K562 (cell line): Measurements from ENCODE around the gene LYSMD1. TPM values are rescaled to one million over a fixed set of nuclear protein-coding genes. Genes with fewer than 3 reads are reported as not detected.
A peak's percentile ranks its signal among the peaks of the same experiment; 100 is the strongest.

Source experiments
- ATAC-seq: fragments of 200-7000 bp; cut with Tn5 transposase; 3 replicates; pipeline ENCODE4 v1.9.1; 2020; ENCODE audit warnings: moderate library complexity
- BruUV-seq: library from RNA; stranded (reverse); fragments of 400-500 nt; replicated peaks from 2 replicates; lab custom pipeline; 2021; lab: Mats Ljungman, UMichigan
- CTCF ChIA-PET: fragments of 300-600 bp; formaldehyde crosslinking; extraction: SDS; loops from one replicate; lab custom pipeline; 2021; ENCODE audit warnings: low intra/inter-chr PET ratio; lab: Yijun Ruan, JAX
- POLR2A ChIA-PET: fragments of 300-600, 350-650 bp; sonication (Branson Sonifier 250); formaldehyde crosslinking; extraction: SDS; loops from one replicate; lab custom pipeline; 2021; ENCODE audit warnings: antibody characterized with exemption, inconsistent platforms; lab: Yijun Ruan, JAX
- DNase-seq, 4 experiments: peaks; one replicate each; pipeline versions ENCODE4 v3.0.0 to v3.0.0-alpha.2; 2011 to 2018; ENCODE audit warnings: low spot score in 3 of 4, mixed read lengths in 3 of 4; ENCODE audit errors: extremely low read depth in 1 of 4
- FAIRE-seq: peaks from 2 replicates; lab custom pipeline; 2011; peaks lifted over from hg19 to GRCh38; lab: Jason Lieb, UNC
- H2AFZ ChIP-seq: 2 replicates; pipeline ENCODE4 v1.6.0; 2011; ENCODE audit warnings: low read depth, low read length, control low read depth, inconsistent platforms
- H3K27ac ChIP-seq: fragments of 200-600 bp; 3 replicates; pipeline ENCODE4 v1.8.0; 2011; ENCODE audit warnings: low read depth, mild to moderate bottlenecking, control low read depth, inconsistent platforms, low read length, moderate library complexity, mixed read lengths; ENCODE audit errors: extremely low read depth
- H3K27me3 ChIP-seq, 2 experiments: fragments of 300-600 bp in 1 of 2; 2 replicates in 1 of 2; 3 replicates in 1 of 2; pipeline versions ENCODE4 v1.6.0 to v1.8.0; 2011; ENCODE audit warnings: inconsistent platforms in 2 of 2, low read length in 2 of 2, mild to moderate bottlenecking in 1 of 2, mixed read lengths in 1 of 2, moderate library complexity in 1 of 2; ENCODE audit not compliant: control insufficient read depth in 2 of 2, insufficient read depth in 2 of 2
- H3K36me3 ChIP-seq: fragments of 300-600 bp; 3 replicates; pipeline ENCODE4 v1.8.0; 2011; ENCODE audit warnings: mild to moderate bottlenecking, low read length, inconsistent platforms; ENCODE audit not compliant: control insufficient read depth, insufficient read depth
- H3K4me1 ChIP-seq, 2 experiments: fragments of 200-600 bp in 1 of 2; replicated peaks in 1 of 2; 2 replicates in 1 of 2; 3 replicates in 1 of 2; pipeline versions ENCODE4 v1.5.1 to v1.8.0; 2011; ENCODE audit warnings: inconsistent platforms in 2 of 2, low read length in 2 of 2, mild to moderate bottlenecking in 1 of 2, mixed read lengths in 1 of 2, moderate library complexity in 1 of 2; ENCODE audit not compliant: control insufficient read depth in 2 of 2, insufficient read depth in 2 of 2
- H3K4me2 ChIP-seq: 2 replicates; pipeline ENCODE4 v1.6.1; 2011; ENCODE audit warnings: low read length, control low read depth, inconsistent platforms, mixed read lengths; ENCODE audit not compliant: insufficient read depth
- H3K4me3 ChIP-seq: fragments of 200-600 bp; sonication (generic), shearing (Covaris generic); 2 replicates; pipeline ENCODE4 v1.5.1; 2016; ENCODE audit warnings: control low read depth, inconsistent platforms
- H3K79me2 ChIP-seq: fragments of 200-600 bp; 3 replicates; pipeline ENCODE4 v1.8.0; 2011; ENCODE audit warnings: low read length, inconsistent platforms; ENCODE audit not compliant: control insufficient read depth, insufficient read depth
- H3K9ac ChIP-seq, 2 experiments: 2 replicates each; pipeline versions ENCODE4 v1.6.0 to v1.6.1; 2011; ENCODE audit warnings: low read depth in 2 of 2, low read length in 2 of 2, control low read depth in 1 of 2, inconsistent platforms in 1 of 2, mild to moderate bottlenecking in 1 of 2, mixed read lengths in 1 of 2; ENCODE audit not compliant: insufficient read depth in 1 of 2
- H3K9me1 ChIP-seq: one replicate; pipeline ENCODE4 v1.6.0; 2011; ENCODE audit warnings: inconsistent platforms, mild to moderate bottlenecking, low read length, moderate library complexity; ENCODE audit not compliant: control insufficient read depth, insufficient read depth
- H3K9me3 ChIP-seq: replicated peaks from 2 replicates; pipeline ENCODE4 v1.5.1; 2011; ENCODE audit warnings: low read depth, low read length, inconsistent platforms; ENCODE audit not compliant: control insufficient read depth, insufficient read depth
- H4K20me1 ChIP-seq: replicated peaks from 2 replicates; pipeline ENCODE4 v1.6.1; 2011; ENCODE audit warnings: low read length, inconsistent platforms, mixed read lengths; ENCODE audit not compliant: control insufficient read depth, insufficient read depth
- ARNT ChIP-seq, 2 experiments: fragments of 450-650 bp; IDR thresholded peaks; 2 replicates each; pipeline ENCODE4 v1.6.1; 2016; ENCODE audit warnings: mild to moderate bottlenecking in 1 of 2
- POLR2A ChIP-seq: fragments of 450-650 bp; conservative IDR thresholded peaks from 2 replicates; pipeline ENCODE4 v1.6.1; 2016
- POLR3A ChIP-seq: IDR thresholded peaks from 2 replicates; pipeline ENCODE4 v1.6.1; 2011; ENCODE audit warnings: borderline replicate concordance, mild to moderate bottlenecking, moderate library complexity; ENCODE audit not compliant: insufficient read length, insufficient read depth; ENCODE audit errors: extremely low read depth
- SMC3 ChIP-seq: conservative IDR thresholded peaks from 2 replicates; pipeline ENCODE4 v1.6.1; 2011; ENCODE audit warnings: low read depth, low read length, improper control_type of control experiment; ENCODE audit not compliant: insufficient read depth
- SP2 ChIP-seq: IDR thresholded peaks from 2 replicates; pipeline ENCODE4 v1.6.1; 2011; ENCODE audit warnings: mild to moderate bottlenecking, low read depth, low read length, moderate library complexity; ENCODE audit not compliant: poor library complexity, severe bottlenecking; ENCODE audit errors: extremely low read depth
- ZNF165 ChIP-seq: fragments of 250-450 bp; sonication (Bioruptor Pico); IDR thresholded peaks from 2 replicates; pipeline ENCODE4 v1.4.0; 2020; ENCODE audit warnings: borderline replicate concordance
- ZNF282 ChIP-seq: sonication (generic); formaldehyde crosslinking; IDR thresholded peaks from 2 replicates; pipeline ENCODE4 v1.8.1; 2023; ENCODE audit warnings: missing genetic modification reagents
- WGBS: fragments of 100-300 bp; shearing (Covaris generic); methylation state at CpG from one replicate; pipeline ENCODE4 v1.1.6; 2016; ENCODE audit warnings: low coverage, mixed read lengths; ENCODE audit not compliant: insufficient coverage; ENCODE audit errors: missing lambda C conversion rate; 5-methylcytosine and 5-hydroxymethylcytosine counted together
- in situ Hi-C: fragments of 300-500 bp; cut with MboI; formaldehyde crosslinking; loops from 4 replicates; pipeline ENCODE4 v1.15.0; 2018; ENCODE audit warnings: inconsistent platforms, mixed read lengths
- intact Hi-C: fragments of 100-400 bp; cut with micrococcal nuclease; formaldehyde crosslinking; loops from 2 replicates; pipeline ENCODE4 v1.14.2; 2022
- polyA plus RNA-seq, 8 experiments: library from polyadenylated mRNA; depleted of rRNA in 4 of 8; stranded (reverse) in 5 of 8; unstranded in 3 of 8; fragments of >200 nt; fragmentation: Nextera tagmentation in 2 of 8; fragmentation: Illumina TruSeq in 1 of 8; extraction: Ambion mirVana in 2 of 8; extraction: Trizol in 1 of 8; gene quantifications; 2 replicates each; pipeline versions ENCODE4 v1.2.1 to v1.2.3, GENCODE V29; 2011 to 2014; ENCODE audit warnings: inconsistent platforms in 1 of 8, missing spikeins in 1 of 8
- total RNA-seq, 7 experiments: library from RNA; depleted of rRNA in 6 of 7; stranded (reverse); fragments of >200 nt in 6 of 7; fragmentation: Illumina TruSeq in 2 of 7; extraction: Trizol in 2 of 7; gene quantifications; 2 replicates each; pipeline versions ENCODE4 v1.2.1 to v1.2.3, GENCODE V29; 2011 to 2021; ENCODE audit warnings: low replicate concordance in 1 of 7
- TF ChIP-seq, protein P1 (sequence below), 2 experiments: fragments of 450-650 bp; formaldehyde crosslinking in 1 of 2; IDR thresholded peaks; 2 replicates each; pipeline versions ENCODE4 v1.4.0 to v1.6.1; 2014 to 2020; ENCODE audit warnings: mild to moderate bottlenecking in 2 of 2, borderline replicate concordance in 1 of 2, low read depth in 1 of 2
- TF ChIP-seq, protein P2 (sequence below): fragments of 450-650 bp; IDR thresholded peaks from 2 replicates; pipeline ENCODE4 v1.6.1; 2016

The LYSMD1 gene
- total and polyA plus RNA-seq, 9 of the 15 experiments (the other 6 are each of a cell fraction or from before 2014, with no cell fraction given): 2.2 to 9.4 (median 6.0) TPM

DNA sequence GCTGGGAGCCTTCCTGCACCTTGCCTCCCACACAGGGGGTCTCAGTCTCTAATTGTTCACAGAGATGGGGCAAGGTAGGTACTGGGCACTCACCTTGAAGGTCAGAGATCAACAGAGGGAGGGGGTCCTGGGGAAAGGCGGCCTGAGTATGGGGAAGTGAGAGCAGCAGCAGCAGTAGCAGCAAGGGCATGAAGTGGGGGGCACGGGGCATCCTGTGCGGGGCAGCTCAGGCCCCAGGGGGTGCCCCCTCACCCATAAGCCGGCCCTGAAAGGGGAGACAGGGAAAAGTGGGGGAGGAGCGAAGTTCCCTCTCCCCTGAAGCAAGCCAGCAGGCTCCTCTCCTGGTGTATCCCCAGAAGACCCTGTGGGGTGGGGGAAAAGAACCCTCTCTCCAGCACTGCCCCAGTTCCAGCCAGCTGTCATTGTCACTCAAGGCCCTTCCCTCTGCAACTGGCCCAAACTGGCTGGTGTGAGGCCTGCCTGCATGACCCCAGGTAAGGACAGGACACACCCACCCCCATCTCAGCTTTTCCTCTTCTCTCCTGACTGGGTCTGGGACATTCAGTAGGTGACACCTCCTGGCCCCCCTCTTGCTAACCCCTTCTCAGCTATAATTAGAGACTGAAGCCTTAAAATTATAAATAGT lies 23.2 kb downstream of the LYSMD1 start:
- 83% methylated on average over 1 of the region's 5 CpGs for WGBS
- Histone ChIP-seq H3K79me2 (no peaks in the 10 kb centered on the region), H3K27ac (no peak overlapping the region), H3K4me3 (no peak overlapping the region), H3K4me2 (no peak overlapping the region), H3K36me3 (no peaks in the 10 kb centered on the region), H3K27me3 (no peaks in the 10 kb centered on the region; a peak in 1 of 5 replicates)
- ATAC-seq: 0 out of 3 replicates have a peak, but pooled peaks have one; percentile 1
- intact Hi-C loops (no loop called here), in situ Hi-C loops (no loop called here)
- TF ChIP-seq POLR3A (no peak), SP2 (no peak), POLR2A (no peak), ZNF282 (no peak), ARNT (IDR thresholded peaks at IDR 0.05) (no peak), SMC3 (no peak), ZNF165 (CRISPR knock-in tag) (no peak)
- TF ChIP-seq, protein P1, sequence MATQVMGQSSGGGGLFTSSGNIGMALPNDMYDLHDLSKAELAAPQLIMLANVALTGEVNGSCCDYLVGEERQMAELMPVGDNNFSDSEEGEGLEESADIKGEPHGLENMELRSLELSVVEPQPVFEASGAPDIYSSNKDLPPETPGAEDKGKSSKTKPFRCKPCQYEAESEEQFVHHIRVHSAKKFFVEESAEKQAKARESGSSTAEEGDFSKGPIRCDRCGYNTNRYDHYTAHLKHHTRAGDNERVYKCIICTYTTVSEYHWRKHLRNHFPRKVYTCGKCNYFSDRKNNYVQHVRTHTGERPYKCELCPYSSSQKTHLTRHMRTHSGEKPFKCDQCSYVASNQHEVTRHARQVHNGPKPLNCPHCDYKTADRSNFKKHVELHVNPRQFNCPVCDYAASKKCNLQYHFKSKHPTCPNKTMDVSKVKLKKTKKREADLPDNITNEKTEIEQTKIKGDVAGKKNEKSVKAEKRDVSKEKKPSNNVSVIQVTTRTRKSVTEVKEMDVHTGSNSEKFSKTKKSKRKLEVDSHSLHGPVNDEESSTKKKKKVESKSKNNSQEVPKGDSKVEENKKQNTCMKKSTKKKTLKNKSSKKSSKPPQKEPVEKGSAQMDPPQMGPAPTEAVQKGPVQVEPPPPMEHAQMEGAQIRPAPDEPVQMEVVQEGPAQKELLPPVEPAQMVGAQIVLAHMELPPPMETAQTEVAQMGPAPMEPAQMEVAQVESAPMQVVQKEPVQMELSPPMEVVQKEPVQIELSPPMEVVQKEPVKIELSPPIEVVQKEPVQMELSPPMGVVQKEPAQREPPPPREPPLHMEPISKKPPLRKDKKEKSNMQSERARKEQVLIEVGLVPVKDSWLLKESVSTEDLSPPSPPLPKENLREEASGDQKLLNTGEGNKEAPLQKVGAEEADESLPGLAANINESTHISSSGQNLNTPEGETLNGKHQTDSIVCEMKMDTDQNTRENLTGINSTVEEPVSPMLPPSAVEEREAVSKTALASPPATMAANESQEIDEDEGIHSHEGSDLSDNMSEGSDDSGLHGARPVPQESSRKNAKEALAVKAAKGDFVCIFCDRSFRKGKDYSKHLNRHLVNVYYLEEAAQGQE (IDR thresholded peaks at IDR 0.05; ENCODE audit: borderline replicate concordance): peak; percentile 92
- TF ChIP-seq, protein P1 (CRISPR knock-in tag; IDR thresholded peaks at IDR 0.05; ENCODE audit: low read depth): no peak
- TF ChIP-seq, protein P2, sequence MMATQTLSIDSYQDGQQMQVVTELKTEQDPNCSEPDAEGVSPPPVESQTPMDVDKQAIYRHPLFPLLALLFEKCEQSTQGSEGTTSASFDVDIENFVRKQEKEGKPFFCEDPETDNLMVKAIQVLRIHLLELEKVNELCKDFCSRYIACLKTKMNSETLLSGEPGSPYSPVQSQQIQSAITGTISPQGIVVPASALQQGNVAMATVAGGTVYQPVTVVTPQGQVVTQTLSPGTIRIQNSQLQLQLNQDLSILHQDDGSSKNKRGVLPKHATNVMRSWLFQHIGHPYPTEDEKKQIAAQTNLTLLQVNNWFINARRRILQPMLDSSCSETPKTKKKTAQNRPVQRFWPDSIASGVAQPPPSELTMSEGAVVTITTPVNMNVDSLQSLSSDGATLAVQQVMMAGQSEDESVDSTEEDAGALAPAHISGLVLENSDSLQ: peak; percentile 71
- TF ChIP-seq, all 486 proteins: peak for 2
- H3K9ac ChIP-seq: peak overlapping the region in 1 of 2 experiments; percentile 69; a peak in 2 of 4 replicates
- H3K4me1 ChIP-seq: peaks cover 16 to 49% of the 10 kb centered on the region in 2 experiments; a peak in 4 of 5 replicates
- peaks cover 6% of the 10 kb centered on the region; the same call in 1 of the 2 replicates for H4K20me1 ChIP-seq
- BruUV-seq: no TSS peak
- CTCF ChIA-PET: no interaction called here
- DNase-seq (peak in 1 of 4 experiments; percentile 31), FAIRE-seq (no peak)
- H3K9me1 ChIP-seq: no peaks in the 10 kb centered on the region
- no peak overlapping the region for H2AFZ ChIP-seq
- H3K9me3 ChIP-seq: no peaks in the 10 kb centered on the region
- POLR2A ChIA-PET: interaction anchor here (0.7 to 1.8 kb wide), 6 partner anchors 13 to 148 kb away, joined by 3 to 5 read pairs (median 4); partner anchors contain the start of genes GABPB2 and LYSMD1
